KMS-11 (cell line): Measurements from ENCODE around the gene ADM5.

Experiments
- H2AFZ ChIP-seq: fragments of 200-600 bp; sonication (generic); 2 replicates; pipeline ENCODE4 v1.6.1; 2016; ENCODE audit warnings: antibody characterized with exemption, mixed run types, low read depth
- H3K27ac ChIP-seq: fragments of 200-600 bp; sonication (generic); 2 replicates; pipeline ENCODE4 v1.6.1; 2016; ENCODE audit warnings: mild to moderate bottlenecking, mixed run types
- H3K27me3 ChIP-seq: fragments of 200-600 bp; sonication (generic); 2 replicates; pipeline ENCODE4 v1.6.1; 2017; ENCODE audit warnings: mild to moderate bottlenecking, low read depth, mixed run types, moderate library complexity; ENCODE audit not compliant: insufficient read depth
- H3K36me3 ChIP-seq: fragments of 200-600 bp; sonication (generic); 2 replicates; pipeline ENCODE4 v1.6.1; 2017; ENCODE audit warnings: mild to moderate bottlenecking, mixed run types; ENCODE audit not compliant: insufficient read depth
- H3K4me1 ChIP-seq: fragments of 200-600 bp; sonication (generic); 2 replicates; pipeline ENCODE4 v1.6.1; 2016; ENCODE audit warnings: mild to moderate bottlenecking, low read depth, mixed run types; ENCODE audit not compliant: poor library complexity, severe bottlenecking
- H3K4me2 ChIP-seq: fragments of 200-600 bp; sonication (generic); 2 replicates; pipeline ENCODE4 v1.7.0; 2016; ENCODE audit warnings: mild to moderate bottlenecking, mixed run types
- H3K4me3 ChIP-seq: fragments of 200-600 bp; sonication (generic); IDR thresholded peaks from 2 replicates; pipeline ENCODE4 v1.6.1; 2017; ENCODE audit warnings: low read depth, low read length, mixed read lengths; ENCODE audit not compliant: insufficient read depth
- H3K79me2 ChIP-seq: fragments of 200-600 bp; sonication (generic); 2 replicates; pipeline ENCODE4 v1.6.1; 2016; ENCODE audit warnings: low read depth, mixed run types; ENCODE audit not compliant: insufficient read depth
- H3K9ac ChIP-seq: fragments of 200-600 bp; sonication (generic); 2 replicates; pipeline ENCODE4 v1.6.1; 2016; ENCODE audit warnings: mild to moderate bottlenecking, mixed run types
- H4K20me1 ChIP-seq: fragments of 200-600 bp; sonication (generic); 2 replicates; pipeline ENCODE4 v1.6.1; 2016; ENCODE audit warnings: mild to moderate bottlenecking, mixed run types; ENCODE audit not compliant: insufficient read depth
- TF ChIP-seq, protein P1 (sequence below): fragments of 200-600 bp; sonication (generic); conservative IDR thresholded peaks from 2 replicates; pipeline ENCODE4 v1.6.1; 2017; ENCODE audit warnings: low read depth, mild to moderate bottlenecking, antibody characterized with exemption, low read length, moderate library complexity, mixed read lengths

The ADM5 gene, protein sequence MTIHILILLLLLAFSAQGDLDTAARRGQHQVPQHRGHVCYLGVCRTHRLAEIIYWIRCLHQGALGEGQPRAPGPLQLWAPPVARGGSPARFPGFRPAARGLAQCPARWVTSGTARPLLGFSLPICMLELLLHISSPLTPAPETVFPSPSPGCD

DNA sequence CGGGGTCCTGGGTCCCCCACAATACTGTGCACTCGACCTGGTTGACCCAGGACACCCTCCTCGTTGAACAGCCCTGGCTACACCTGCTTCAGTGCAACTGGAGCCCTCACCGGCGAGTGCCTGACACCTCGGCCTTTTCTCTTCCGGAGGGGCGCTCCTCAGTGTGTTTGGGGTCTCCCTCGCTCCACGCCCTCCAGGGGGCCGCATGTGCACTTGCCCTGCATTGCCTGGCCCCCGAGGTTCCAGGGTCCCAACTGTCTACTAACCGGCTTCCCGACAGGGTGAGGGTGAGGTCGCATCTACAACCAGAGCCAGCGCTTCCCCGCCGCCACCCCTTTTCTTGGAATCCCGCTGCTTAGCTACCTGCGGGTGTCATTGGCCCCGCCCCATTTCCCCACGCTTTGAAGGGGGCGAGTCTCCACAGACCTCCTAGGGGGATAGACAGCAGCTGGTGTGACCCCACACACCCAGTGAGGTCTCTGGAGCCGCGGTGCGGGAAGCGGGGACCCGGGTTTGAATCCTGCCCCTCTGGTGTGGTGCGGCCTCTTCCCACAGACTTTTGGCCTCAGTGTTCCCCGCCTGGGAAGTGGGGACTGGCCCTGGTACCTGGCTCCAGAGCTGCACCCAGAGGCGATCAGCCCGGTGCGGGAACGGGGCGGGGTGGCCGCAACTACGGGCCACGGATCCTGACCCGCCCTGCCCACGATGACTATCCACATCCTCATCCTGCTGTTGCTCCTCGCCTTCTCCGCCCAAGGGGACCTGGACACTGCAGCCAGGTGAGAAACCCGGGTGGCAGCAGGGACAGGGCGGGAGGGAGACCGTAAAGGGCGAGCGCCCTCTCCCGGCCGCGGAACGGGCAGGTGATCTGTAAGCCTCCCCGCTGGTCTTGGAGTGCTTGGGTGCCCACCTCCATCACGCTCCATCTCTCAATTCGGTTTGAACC, at the start of gene ADM5:
TSS of gene ADM5 (plus strand) at position 462 of the 946 bp plus-strand sequence. CDS start at position 706, 244 bp downstream.
- Histone ChIP-seq H3K36me3 (no peaks in the 10 kb centered on the region; the same call in 1 of the 2 replicates), H2AFZ (peak within 1 kb of the TSS; percentile 42), H3K9ac (no peak within 1 kb of the TSS), H3K4me2 (peak within 1 kb of the TSS; percentile 43; the same call in 1 of the 2 replicates), H3K79me2 (no peaks in the 10 kb centered on the region), H3K27me3 (no peaks in the 10 kb centered on the region), H3K27ac (no peak within 1 kb of the TSS), H3K4me3 (no peak within 1 kb of the TSS), H3K4me1 (no peaks in the 10 kb centered on the region), H4K20me1 (no peaks in the 10 kb centered on the region)
- TF ChIP-seq, protein P1, sequence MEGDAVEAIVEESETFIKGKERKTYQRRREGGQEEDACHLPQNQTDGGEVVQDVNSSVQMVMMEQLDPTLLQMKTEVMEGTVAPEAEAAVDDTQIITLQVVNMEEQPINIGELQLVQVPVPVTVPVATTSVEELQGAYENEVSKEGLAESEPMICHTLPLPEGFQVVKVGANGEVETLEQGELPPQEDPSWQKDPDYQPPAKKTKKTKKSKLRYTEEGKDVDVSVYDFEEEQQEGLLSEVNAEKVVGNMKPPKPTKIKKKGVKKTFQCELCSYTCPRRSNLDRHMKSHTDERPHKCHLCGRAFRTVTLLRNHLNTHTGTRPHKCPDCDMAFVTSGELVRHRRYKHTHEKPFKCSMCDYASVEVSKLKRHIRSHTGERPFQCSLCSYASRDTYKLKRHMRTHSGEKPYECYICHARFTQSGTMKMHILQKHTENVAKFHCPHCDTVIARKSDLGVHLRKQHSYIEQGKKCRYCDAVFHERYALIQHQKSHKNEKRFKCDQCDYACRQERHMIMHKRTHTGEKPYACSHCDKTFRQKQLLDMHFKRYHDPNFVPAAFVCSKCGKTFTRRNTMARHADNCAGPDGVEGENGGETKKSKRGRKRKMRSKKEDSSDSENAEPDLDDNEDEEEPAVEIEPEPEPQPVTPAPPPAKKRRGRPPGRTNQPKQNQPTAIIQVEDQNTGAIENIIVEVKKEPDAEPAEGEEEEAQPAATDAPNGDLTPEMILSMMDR = peak; percentile 54; the same call in 1 of the 2 replicates

DNA sequence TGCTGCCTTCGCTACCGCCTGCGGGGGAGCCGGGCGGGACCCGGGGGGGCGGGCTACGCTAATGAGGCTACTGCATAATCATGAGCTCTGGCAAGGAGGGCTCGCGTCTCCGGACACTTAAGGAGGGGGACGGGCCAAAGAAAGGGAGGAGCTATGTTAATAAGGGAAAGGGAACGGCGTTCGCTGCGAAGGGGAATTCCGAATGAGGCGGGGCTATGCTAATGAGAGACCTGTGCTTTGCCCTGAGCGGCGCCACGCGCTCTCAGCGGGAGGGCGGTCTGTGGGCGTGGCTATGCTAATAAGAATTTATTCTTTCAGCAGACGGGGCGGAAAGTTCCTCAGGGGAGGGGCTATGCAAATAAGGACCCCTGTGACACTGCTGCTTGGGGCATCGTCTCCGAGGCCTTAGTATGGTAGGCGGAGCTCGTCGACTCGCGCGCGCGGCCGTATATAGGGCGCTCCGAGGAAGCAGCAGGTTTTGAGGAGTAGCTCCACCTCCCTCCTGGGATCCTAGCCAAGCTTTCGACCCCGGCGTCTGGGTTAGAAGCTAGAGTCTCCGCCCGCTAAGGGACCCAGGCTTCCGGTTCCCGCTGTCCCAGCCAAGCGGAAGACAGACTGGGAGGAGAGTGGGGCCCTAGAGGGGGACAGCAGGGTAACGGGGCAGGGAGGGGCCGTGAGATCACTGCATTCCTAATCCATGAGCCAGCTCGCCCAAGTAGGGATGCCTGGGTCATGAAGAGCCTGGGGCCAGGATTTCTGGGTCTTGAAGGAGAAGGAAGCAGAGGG, 49.1 kb upstream of the ADM5 start, which contains the start of gene RRAS:
TSS of gene RRAS (minus strand) at position 31 of the 786 bp plus-strand sequence. CDS start 45 bp downstream, outside the sequence.
- H3K27ac ChIP-seq = peak within 1 kb of the TSS; percentile 70
- TF ChIP-seq, protein P1 = no peak
- peak within 1 kb of the TSS; percentile 84 for H3K4me2 ChIP-seq
- no peak within 1 kb of the TSS for H3K4me3 ChIP-seq
- peaks cover 28% of the 10 kb centered on the region for H3K79me2 ChIP-seq
- H4K20me1 ChIP-seq = no peaks in the 10 kb centered on the region
- H3K4me1 ChIP-seq = peaks cover 35% of the 10 kb centered on the region
- H3K9ac ChIP-seq = peak within 1 kb of the TSS; percentile 42
- peak within 1 kb of the TSS; percentile 63; the same call in 1 of the 2 replicates for H2AFZ ChIP-seq
- H3K27me3 ChIP-seq = peaks cover 14% of the 10 kb centered on the region; the same call in 1 of the 2 replicates
- H3K36me3 ChIP-seq = no peaks in the 10 kb centered on the region

DNA sequence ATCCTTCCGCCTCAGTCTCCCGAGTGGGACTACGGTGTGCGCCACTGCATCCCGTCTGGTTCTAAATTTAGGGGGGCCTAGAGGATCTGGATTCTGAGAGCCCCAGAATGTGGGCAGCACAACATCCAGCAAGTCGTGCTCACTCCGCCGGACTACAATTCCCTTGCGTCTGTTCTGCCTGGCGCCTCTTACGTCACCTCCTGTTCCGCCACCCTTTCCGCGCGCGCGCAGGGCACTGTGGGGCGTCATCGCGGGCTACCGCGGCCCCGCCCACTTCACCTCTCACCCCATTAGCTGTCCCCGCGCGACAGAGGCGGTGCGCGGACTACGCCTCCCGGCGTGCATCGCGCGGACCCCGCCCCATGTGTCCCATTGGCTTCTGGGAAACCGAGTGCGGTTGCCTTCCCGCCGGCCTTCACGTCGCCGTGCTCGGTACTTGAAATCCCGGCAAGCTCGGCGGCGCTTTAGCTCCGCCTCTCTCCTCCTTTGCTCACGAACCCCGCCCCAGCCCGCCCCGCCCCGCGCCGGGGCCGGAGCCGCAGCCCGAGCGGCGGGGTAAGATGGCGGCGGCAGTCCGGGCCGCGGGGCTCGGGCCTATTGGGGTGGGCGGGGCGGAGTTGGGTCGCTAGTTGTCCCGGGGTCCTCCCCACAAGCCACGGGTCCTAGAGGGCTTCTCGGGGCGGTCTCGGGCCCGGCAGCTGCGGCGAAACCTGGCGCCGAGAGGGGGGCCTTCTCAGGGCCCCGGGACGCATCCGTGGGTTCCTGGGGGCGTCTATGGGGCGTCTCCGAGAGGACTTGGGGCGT, 47.5 kb upstream of the ADM5 start, which contains the start of gene SCAF1:
TSS of gene SCAF1 (plus strand) at position 522 of the 804 bp plus-strand sequence. CDS start 2,818 bp downstream, outside the sequence.
- Histone ChIP-seq H3K4me2 (peak within 1 kb of the TSS; percentile 89), H2AFZ (peak within 1 kb of the TSS; percentile 69), H3K4me1 (peaks cover 35% of the 10 kb centered on the region), H3K27me3 (peaks cover 14% of the 10 kb centered on the region; the same call in 1 of the 2 replicates), H4K20me1 (no peaks in the 10 kb centered on the region), H3K27ac (peak within 1 kb of the TSS; percentile 70), H3K36me3 (no peaks in the 10 kb centered on the region), H3K79me2 (peaks cover 32% of the 10 kb centered on the region), H3K4me3 (no peak within 1 kb of the TSS), H3K9ac (peak within 1 kb of the TSS; percentile 81)
- TF ChIP-seq, protein P1 = no peak
